GM21786 (cell line): ENCODE results near the gene EGFLAM.
A peak's percentile ranks its signal among the peaks of the same experiment; 100 is the strongest.
"Not testable (repeated sequence)": the region's sequence is repeated elsewhere in the genome, so short reads cannot be mapped to it uniquely, and the experiment has no call there.

ENCODE experiments used
- ATAC-seq: cut with Tn5 transposase; IDR thresholded peaks from one replicate; pipeline ENCODE4 v1.9.1; 2021; ENCODE audit not compliant: unreplicated experiment

The EGFLAM gene

DNA sequence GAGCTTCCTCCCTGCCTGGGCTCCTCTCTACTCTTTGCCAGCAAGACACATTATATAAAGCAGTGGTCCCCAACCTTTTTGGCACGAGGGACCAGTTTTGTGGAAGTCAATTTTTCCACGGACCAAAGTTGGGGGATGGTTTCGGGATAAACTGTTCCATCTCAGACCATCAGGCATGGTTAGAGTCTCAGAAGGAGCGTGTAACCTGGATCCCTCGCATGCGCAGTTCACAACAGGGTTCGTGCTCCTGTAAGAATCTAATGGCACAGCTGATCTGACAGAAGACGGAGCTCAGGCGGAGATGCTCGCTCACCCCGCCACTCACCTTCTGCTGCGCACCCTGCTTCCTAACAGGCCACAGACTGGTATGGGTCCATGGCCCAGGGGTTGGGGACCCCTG lies 155.3 kb downstream of the EGFLAM start:
- ATAC-seq: no peak

- ATAC-seq: no peak
Observed at GRCh38 chr5:38414348-38414747, 156.0 kb downstream of the EGFLAM start.

DNA sequence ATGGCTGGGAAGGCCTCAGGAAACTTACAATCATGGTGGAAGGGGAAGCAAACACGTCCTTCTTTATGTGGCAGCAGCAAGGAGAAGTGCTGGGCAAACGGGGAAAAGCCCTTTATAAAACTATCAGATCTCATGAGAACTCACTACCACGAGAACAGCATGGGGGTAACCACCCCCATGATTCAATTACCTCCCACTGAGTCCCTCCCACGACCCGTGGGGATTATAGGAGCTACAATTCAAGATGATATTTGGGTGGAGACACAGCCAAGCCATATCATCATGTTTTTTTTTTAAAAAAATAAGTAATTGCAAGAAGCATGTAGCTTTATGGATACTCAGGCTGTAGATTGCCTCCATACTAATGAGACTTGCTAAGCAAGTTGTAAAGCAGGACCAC lies 157.4 kb downstream of the EGFLAM start:
- not testable (repeated sequence) for ATAC-seq

DNA sequence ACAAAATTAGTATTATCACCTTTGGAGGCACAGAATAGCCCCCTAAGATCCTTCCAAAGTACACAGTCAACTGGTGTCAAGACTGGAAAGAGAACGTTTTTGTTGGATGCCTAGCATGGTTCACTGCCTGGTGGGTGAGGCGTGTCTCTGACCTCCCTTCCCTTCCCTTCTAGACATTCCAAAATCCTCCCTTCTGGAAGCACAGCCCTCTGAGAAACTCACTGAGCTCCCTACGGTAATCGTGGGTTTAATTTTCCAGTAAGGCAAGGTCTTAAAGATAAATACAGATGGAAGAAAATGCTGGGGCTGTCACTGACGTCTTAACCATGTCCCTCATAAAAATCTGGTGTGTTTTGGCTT lies 159.3 kb downstream of the EGFLAM start:
- no peak for ATAC-seq

DNA sequence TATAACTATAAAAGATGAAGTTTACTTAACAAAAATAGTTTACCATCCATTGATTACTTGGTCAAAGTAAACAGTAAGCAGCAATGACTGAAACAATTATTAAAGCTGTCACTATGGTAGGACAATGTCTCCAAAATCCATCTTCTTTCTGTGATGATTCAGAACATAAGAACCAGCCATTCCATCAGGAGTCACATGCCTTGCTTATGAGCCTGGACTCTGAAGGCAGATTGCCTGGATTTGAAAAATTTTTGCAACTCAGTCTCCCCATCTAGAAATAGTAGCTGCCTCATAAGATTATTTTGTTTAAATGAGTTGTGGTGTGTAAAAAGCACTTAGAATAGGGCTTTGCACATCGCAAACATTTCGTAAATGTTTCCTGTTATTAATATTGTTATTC lies 161.9 kb downstream of the EGFLAM start:
- ATAC-seq: no peak

GRCh38 chr5:38420691-38421390 lies 162.5 kb downstream of the EGFLAM start:
- no peak for ATAC-seq

GRCh38 chr5:38422622-38423021 lies 164.3 kb downstream of the EGFLAM start:
- no peak for ATAC-seq

- ATAC-seq: no peak
Observed at GRCh38 chr5:38423276-38424147, 165.2 kb downstream of the EGFLAM start.

GRCh38 chr5:38424148-38425060 lies 166.0 kb downstream of the EGFLAM start:
- ATAC-seq: no peak

GRCh38 chr5:38426490-38426889 lies 168.1 kb downstream of the EGFLAM start:
- no peak for ATAC-seq

- ATAC-seq: no peak
Observed at GRCh38 chr5:38426986-38427950, 168.9 kb downstream of the EGFLAM start.

DNA sequence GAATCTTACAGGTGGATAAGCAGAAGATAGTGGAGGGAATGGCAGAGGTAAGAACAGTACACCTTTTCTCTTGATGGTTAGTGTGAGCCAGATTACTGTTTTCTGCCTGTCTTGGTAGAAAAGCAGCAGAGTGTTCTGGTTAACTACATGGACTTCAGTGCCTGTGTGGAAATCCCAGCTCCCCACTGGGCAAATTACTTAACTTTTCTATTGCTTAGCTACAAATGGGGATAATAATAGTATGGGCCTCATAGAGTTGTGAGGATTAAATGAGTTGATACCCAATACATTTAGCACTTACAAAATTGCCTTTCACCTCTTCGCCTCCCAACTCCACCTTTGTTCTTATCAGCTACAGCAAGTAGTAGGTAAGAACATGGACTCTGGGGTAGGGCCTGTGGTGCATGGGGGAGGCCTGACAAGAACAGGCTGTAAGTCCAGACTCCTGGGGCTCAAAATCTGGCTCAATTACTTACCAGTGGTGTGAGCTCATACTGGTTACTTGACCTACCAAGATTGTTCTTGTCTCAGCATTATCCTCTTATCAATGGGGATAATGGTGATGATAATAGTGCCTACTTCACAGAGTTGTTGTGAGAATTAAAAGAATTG lies 173.0 kb downstream of the EGFLAM start:
- ATAC-seq: no peak

- ATAC-seq: no peak
Observed at GRCh38 chr5:38433160-38433861, 175.0 kb downstream of the EGFLAM start.

DNA sequence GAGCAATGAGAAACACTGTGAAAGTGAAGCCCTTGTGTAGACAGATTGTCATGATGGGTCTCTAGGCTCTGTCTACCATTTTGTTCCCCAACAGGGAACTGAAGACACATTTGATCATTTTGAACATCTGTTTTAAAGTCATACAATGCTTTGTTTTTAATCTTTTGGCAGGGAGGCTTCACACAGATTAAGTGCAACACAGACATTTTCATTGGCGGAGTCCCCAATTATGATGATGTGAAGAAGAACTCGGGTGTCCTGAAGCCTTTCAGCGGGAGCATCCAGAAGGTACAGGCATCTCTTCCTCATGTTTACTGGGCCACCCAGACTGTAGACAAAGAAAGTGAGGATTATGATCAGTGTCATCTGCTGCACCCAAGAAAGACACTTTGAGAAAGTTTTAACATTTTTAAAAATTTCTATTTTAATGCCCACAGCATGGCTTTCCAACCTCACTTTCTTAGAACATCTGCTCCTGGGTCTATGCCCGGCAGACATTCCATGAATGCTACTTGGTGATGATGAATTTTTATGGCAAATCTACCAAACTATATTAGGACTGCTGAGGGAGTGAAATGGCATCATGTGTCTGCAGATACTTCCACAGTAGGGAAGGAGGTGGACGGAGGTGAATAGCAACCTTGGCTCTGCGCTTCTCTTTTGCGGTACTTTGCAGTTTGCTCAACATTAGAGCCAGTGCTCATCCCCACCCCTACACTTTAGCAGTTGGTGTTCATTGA lies 176.8 kb downstream of the EGFLAM start:
- no peak for ATAC-seq

- no peak for ATAC-seq
Observed at GRCh38 chr5:38438757-38439156, 180.4 kb downstream of the EGFLAM start.

- peak; percentile 99 for ATAC-seq
Observed at GRCh38 chr5:38441453-38442246, 183.3 kb downstream of the EGFLAM start.

DNA sequence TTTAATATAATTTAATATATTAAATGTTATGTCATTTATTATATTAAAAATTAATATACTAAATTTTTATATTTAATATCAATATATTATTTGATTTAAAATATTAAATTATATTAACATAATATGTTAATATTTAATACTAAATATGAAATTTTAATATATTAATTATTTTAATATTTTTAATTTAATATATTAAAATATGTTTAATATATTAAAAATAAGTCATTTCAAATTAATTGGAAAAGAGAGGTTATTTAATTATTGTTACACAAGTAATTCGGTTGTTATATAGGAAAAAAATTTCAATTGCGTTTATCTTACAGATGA lies 183.9 kb downstream of the EGFLAM start:
- no peak for ATAC-seq

DNA sequence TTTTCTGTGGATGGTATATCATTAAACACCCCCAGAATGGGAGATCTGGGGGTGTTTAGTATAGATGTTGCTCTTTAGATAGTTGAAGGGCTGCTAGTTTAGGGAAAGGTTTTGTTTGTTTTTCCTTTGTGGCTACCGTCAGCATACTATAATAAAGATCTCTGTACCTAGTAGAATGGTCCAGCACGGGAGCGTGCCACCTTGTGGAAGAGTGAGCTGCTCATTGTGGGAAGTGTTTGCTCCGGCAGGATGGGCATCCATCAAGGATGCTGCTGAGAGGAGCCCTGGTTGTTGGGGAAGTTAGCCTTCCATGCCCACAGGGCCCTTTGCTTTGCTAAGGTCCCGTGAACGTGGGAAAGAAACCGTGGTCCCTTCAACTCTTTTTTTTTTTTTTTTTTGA lies 185.0 kb downstream of the EGFLAM start:
- no peak for ATAC-seq
